Subcutaneous abdominal adipose tissue (tissue), 5 donors: ENCODE measurements around the gene SCO2.
"Not testable (repeated sequence)": the region's sequence is repeated elsewhere in the genome, so short reads cannot be mapped to it uniquely, and the experiment has no call there.

ENCODE experiments used
- H3K27ac ChIP-seq: one replicate; pipeline ENCODE4 v1.7.0; 2013; ENCODE audit warnings: low read depth, mild to moderate bottlenecking, inconsistent platforms, low read length, moderate library complexity
- H3K27me3 ChIP-seq, 5 donors: one replicate each; pipeline ENCODE4 v1.7.0; 2013; ENCODE audit warnings: low read length in 5 of 5, inconsistent platforms in 1 of 5; ENCODE audit not compliant: control insufficient read depth in 5 of 5, insufficient read depth in 4 of 5
- H3K36me3 ChIP-seq, 5 donors: one replicate each; pipeline ENCODE4 v1.7.0; 2013; ENCODE audit warnings: low read length in 5 of 5; ENCODE audit not compliant: control insufficient read depth in 5 of 5, insufficient read depth in 5 of 5
- H3K4me1 ChIP-seq, 5 donors: one replicate each; pipeline ENCODE4 v1.7.0; 2013; ENCODE audit warnings: low read length in 5 of 5, mild to moderate bottlenecking in 3 of 5, moderate library complexity in 1 of 5; ENCODE audit not compliant: control insufficient read depth in 5 of 5, insufficient read depth in 5 of 5
- H3K4me3 ChIP-seq, 5 donors: one replicate each; pipeline ENCODE4 v1.7.0; 2013; ENCODE audit warnings: low read length in 5 of 5, low read depth in 1 of 5
- H3K9ac ChIP-seq, 5 donors: one replicate each; pipeline ENCODE4 v1.7.0; 2013; ENCODE audit warnings: low read length in 5 of 5, mild to moderate bottlenecking in 4 of 5, moderate library complexity in 3 of 5
- H3K9me3 ChIP-seq, 5 donors: one replicate each; pipeline ENCODE4 v1.7.0; 2013; ENCODE audit warnings: low read length in 5 of 5; ENCODE audit not compliant: control insufficient read depth in 5 of 5
- donor health status: healthy.
- donor health status: healthy.
- donor health status: healthy.
- donor health status: healthy.
- donor health status: healthy.

SCO2 gene

GRCh38 chr22:50520184-50520583 lies 5.2 kb downstream of the SCO2 start:
- H3K9me3 ChIP-seq, H3K4me3 ChIP-seq, H3K9ac ChIP-seq, H3K27ac ChIP-seq, H3K27me3 ChIP-seq: not testable (repeated sequence)
- peaks cover 3 to 16% (median 13%) of the 10 kb centered on the region in 5 donors for H3K4me1 ChIP-seq
- peaks cover 0 to 73% (median 65%) of the 10 kb centered on the region in 5 donors for H3K36me3 ChIP-seq

GRCh38 chr22:50519151-50519550 lies 6.2 kb downstream of the SCO2 start:
- no peak overlapping the region for H3K9ac ChIP-seq
- H3K36me3 ChIP-seq = peaks cover 0 to 80% (median 70%) of the 10 kb centered on the region in 5 donors
- H3K27me3 ChIP-seq = no peaks in the 10 kb centered on the region
- H3K9me3 ChIP-seq = no peaks in the 10 kb centered on the region
- H3K4me1 ChIP-seq = peaks cover 0 to 5% (median 2%) of the 10 kb centered on the region in 5 donors
- no peak overlapping the region for H3K27ac ChIP-seq
- no peak overlapping the region for H3K4me3 ChIP-seq

- Histone ChIP-seq H3K27me3 (no peaks in the 10 kb centered on the region), H3K4me3 (no peak overlapping the region), H3K4me1 (no peaks in the 10 kb centered on the region), H3K9ac (no peak overlapping the region), H3K27ac (no peak overlapping the region), H3K36me3 (peaks cover 0 to 75% (median 66%) of the 10 kb centered on the region in 5 donors), H3K9me3 (no peaks in the 10 kb centered on the region)
Observed at GRCh38 chr22:50518606-50519005, 6.8 kb downstream of the SCO2 start.

GRCh38 chr22:50517495-50518260 lies 7.7 kb downstream of the SCO2 start:
- no peaks in the 10 kb centered on the region for H3K4me1 ChIP-seq
- H3K9me3 ChIP-seq = no peaks in the 10 kb centered on the region
- H3K9ac ChIP-seq = no peak overlapping the region
- H3K27ac ChIP-seq = no peak overlapping the region
- no peak overlapping the region for H3K4me3 ChIP-seq
- no peaks in the 10 kb centered on the region for H3K27me3 ChIP-seq
- H3K36me3 ChIP-seq = peaks cover 0 to 66% (median 57%) of the 10 kb centered on the region in 5 donors

- H3K4me1 ChIP-seq = no peaks in the 10 kb centered on the region
- peaks cover 0 to 58% (median 50%) of the 10 kb centered on the region in 5 donors for H3K36me3 ChIP-seq
- no peak overlapping the region for H3K4me3 ChIP-seq
- no peaks in the 10 kb centered on the region for H3K9me3 ChIP-seq
- H3K27me3 ChIP-seq = no peaks in the 10 kb centered on the region
- H3K9ac ChIP-seq = no peak overlapping the region
- no peak overlapping the region for H3K27ac ChIP-seq
Observed at GRCh38 chr22:50516891-50517290, 8.5 kb downstream of the SCO2 start.

GRCh38 chr22:50516068-50516467 lies 9.3 kb downstream of the SCO2 start:
- peaks cover 0 to 50% (median 42%) of the 10 kb centered on the region in 5 donors for H3K36me3 ChIP-seq
- no peaks in the 10 kb centered on the region for H3K4me1 ChIP-seq
- H3K9me3 ChIP-seq = no peaks in the 10 kb centered on the region
- H3K9ac ChIP-seq = no peak overlapping the region
- no peak overlapping the region for H3K4me3 ChIP-seq
- no peak overlapping the region for H3K27ac ChIP-seq
- no peaks in the 10 kb centered on the region for H3K27me3 ChIP-seq

GRCh38 chr22:50513175-50513574 lies 12.2 kb downstream of the SCO2 start:
- Histone ChIP-seq H3K9me3 (no peaks in the 10 kb centered on the region), H3K4me3 (no peak overlapping the region), H3K27me3 (no peaks in the 10 kb centered on the region), H3K36me3 (peaks cover 0 to 30% (median 25%) of the 10 kb centered on the region in 5 donors), H3K9ac (no peak overlapping the region), H3K27ac (no peak overlapping the region), H3K4me1 (peaks cover 0 to 14% (median 12%) of the 10 kb centered on the region in 5 donors)

GRCh38 chr22:50508897-50509296 lies 16.5 kb downstream of the SCO2 start:
- H3K36me3 ChIP-seq = peaks cover 0 to 25% (median 18%) of the 10 kb centered on the region in 5 donors
- H3K4me1 ChIP-seq = peaks cover 0 to 29% (median 28%) of the 10 kb centered on the region in 5 donors
- peak overlapping the region; percentile 59 to 75 (median 65) for H3K9ac ChIP-seq

GRCh38 chr22:50507991-50508884 lies 17.2 kb downstream of the SCO2 start, which contains the start of gene NCAPH2:
Gene NCAPH2 (plus strand): TSS chr22:50508224. CDS start chr22:50508338, 114 bp downstream.
- Histone ChIP-seq H3K9me3 (no peaks in the 10 kb centered on the region), H3K36me3 (peaks cover 0 to 30% (median 23%) of the 10 kb centered on the region in 5 donors), H3K4me3 (peak within 1 kb of the TSS; percentile 87 to 98 (median 94)), H3K27me3 (no peaks in the 10 kb centered on the region), H3K4me1 (peaks cover 0 to 29% (median 28%) of the 10 kb centered on the region in 5 donors), H3K27ac (peak within 1 kb of the TSS; percentile 88), H3K9ac (peak within 1 kb of the TSS; percentile 77 to 99 (median 89))

More at GRCh38 chr22:50508897-50509296, 16.5 kb downstream of the SCO2 start:
- H3K27ac ChIP-seq = peak overlapping the region; percentile 88
- no peaks in the 10 kb centered on the region for H3K9me3 ChIP-seq
- H3K4me3 ChIP-seq = peak overlapping the region; percentile 68 to 91 (median 83)
- H3K27me3 ChIP-seq = no peaks in the 10 kb centered on the region
